ENCODE measurements around the gene SPIB.
A peak's percentile ranks its signal among the peaks of the same experiment; 100 is the strongest.

SPIB gene

GRCh38 chr19:50413096-50413495 lies 5.6 kb upstream of the SPIB start:
- Histone ChIP-seq H3K27me3 (ENCODE audit: control insufficient read depth in 1 of 2, insufficient read depth in 1 of 2, low read length in 2 of 2) (peaks cover 4% of the 10 kb centered on the region in 2 experiments), H4K91ac (ENCODE audit: low read length) (no peak overlapping the region), H3K4ac (ENCODE audit: low read depth in 1 of 2, low read length in 2 of 2) (no peak overlapping the region), H3K14ac (ENCODE audit: low read length in 2 of 2) (no peak overlapping the region), H2AFZ (ENCODE audit: low read depth, low read length) (no peak overlapping the region), H3K4me1 (ENCODE audit: control insufficient read depth, insufficient read depth, low read depth, low read length) (peaks cover 2% of the 10 kb centered on the region), H3K27ac (ENCODE audit: low read length, poor library complexity, severe bottlenecking) (no peak overlapping the region), H2BK120ac (ENCODE audit: low read depth, low read length) (no peak overlapping the region), H3K79me1 (replicated peaks; ENCODE audit: low read length, poor library complexity, severe bottlenecking) (no peaks in the 10 kb centered on the region), H2BK5ac (ENCODE audit: low read depth, low read length, poor library complexity, severe bottlenecking) (no peak overlapping the region), H2BK12ac (ENCODE audit: low read length in 2 of 2) (no peak overlapping the region), H3K9me3 (ENCODE audit: control insufficient read depth, low read length) (no peaks in the 10 kb centered on the region), H2AK5ac (ENCODE audit: low read length, severe bottlenecking) (no peak overlapping the region), H3K18ac (ENCODE audit: low read depth in 1 of 2, low read length in 2 of 2) (no peak overlapping the region), H2BK15ac (ENCODE audit: low read depth, poor library complexity, severe bottlenecking) (no peak overlapping the region), H3K9ac (ENCODE audit: low read length) (no peak overlapping the region), H3K36me3 (ENCODE audit: control insufficient read depth in 1 of 2, insufficient read depth in 2 of 2, low read depth in 1 of 2, low read length in 2 of 2) (peaks cover 6 to 61% of the 10 kb centered on the region in 2 experiments), H3K4me3 (ENCODE audit: insufficient read depth in 1 of 2, low read depth in 1 of 2, low read length in 2 of 2) (no peak overlapping the region), H3K23ac (ENCODE audit: low read length in 2 of 2) (no peak overlapping the region), H4K8ac (ENCODE audit: low read length) (no peak overlapping the region), H3K4me2 (ENCODE audit: low read length, poor library complexity, severe bottlenecking) (no peak overlapping the region)
- WGBS: 92% methylated on average over 13 of the region's 13 CpGs
- no peak for DNase-seq

DNA sequence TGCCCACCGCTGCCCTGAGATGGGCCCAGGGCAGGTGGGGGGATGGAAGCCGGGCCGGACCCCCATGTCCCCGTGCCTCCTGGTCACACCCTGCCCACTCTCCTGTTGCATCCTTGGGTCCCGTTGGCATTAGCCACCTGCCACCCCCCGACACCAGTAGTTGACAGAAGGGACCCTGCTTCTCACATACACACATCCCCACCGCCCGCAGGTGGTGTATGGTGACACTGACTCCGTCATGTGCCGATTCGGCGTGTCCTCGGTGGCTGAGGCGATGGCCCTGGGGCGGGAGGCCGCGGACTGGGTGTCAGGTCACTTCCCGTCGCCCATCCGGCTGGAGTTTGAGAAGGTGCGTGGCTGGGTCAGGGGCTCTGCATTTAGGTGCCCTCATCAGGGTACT lies 5.2 kb upstream of the SPIB start:
- Histone ChIP-seq H3K4ac (ENCODE audit: low read depth in 1 of 2, low read length in 2 of 2) (no peak overlapping the region), H3K18ac (ENCODE audit: low read depth in 1 of 2, low read length in 2 of 2) (no peak overlapping the region), H2BK12ac (ENCODE audit: low read length in 2 of 2) (no peak overlapping the region), H4K91ac (ENCODE audit: low read length) (no peak overlapping the region), H3K9me3 (ENCODE audit: control insufficient read depth, low read length) (no peaks in the 10 kb centered on the region), H2AK5ac (ENCODE audit: low read length, severe bottlenecking) (no peak overlapping the region), H3K27me3 (ENCODE audit: control insufficient read depth in 1 of 2, insufficient read depth in 1 of 2, low read length in 2 of 2) (peaks cover 8 to 9% of the 10 kb centered on the region in 2 experiments), H3K23ac (ENCODE audit: low read length in 2 of 2) (no peak overlapping the region), H3K79me1 (replicated peaks; ENCODE audit: low read length, poor library complexity, severe bottlenecking) (no peaks in the 10 kb centered on the region), H3K4me1 (ENCODE audit: control insufficient read depth, insufficient read depth, low read depth, low read length) (peaks cover 4% of the 10 kb centered on the region), H3K27ac (ENCODE audit: low read length, poor library complexity, severe bottlenecking) (no peak overlapping the region), H2BK5ac (ENCODE audit: low read depth, low read length, poor library complexity, severe bottlenecking) (no peak overlapping the region), H3K36me3 (ENCODE audit: control insufficient read depth in 1 of 2, insufficient read depth in 2 of 2, low read depth in 1 of 2, low read length in 2 of 2) (peaks cover 6 to 58% of the 10 kb centered on the region in 2 experiments), H4K8ac (ENCODE audit: low read length) (no peak overlapping the region), H3K4me2 (ENCODE audit: low read length, poor library complexity, severe bottlenecking) (no peak overlapping the region), H3K4me3 (ENCODE audit: insufficient read depth in 1 of 2, low read depth in 1 of 2, low read length in 2 of 2) (no peak overlapping the region), H3K14ac (ENCODE audit: low read length in 2 of 2) (no peak overlapping the region), H2BK120ac (ENCODE audit: low read depth, low read length) (no peak overlapping the region), H2BK15ac (ENCODE audit: low read depth, poor library complexity, severe bottlenecking) (no peak overlapping the region), H3K9ac (ENCODE audit: low read length) (no peak overlapping the region), H2AFZ (ENCODE audit: low read depth, low read length) (no peak overlapping the region)
- DNase-seq: no peak
- 97% methylated on average over 21 of the region's 21 CpGs for WGBS

- no peak overlapping the region for H2AK5ac ChIP-seq (ENCODE audit: low read length, severe bottlenecking)
- no peak overlapping the region for H2AFZ ChIP-seq (ENCODE audit: low read depth, low read length)
- H2BK12ac ChIP-seq (ENCODE audit: low read length in 2 of 2): peak overlapping the region in 1 of 2 experiments; percentile 22
- H3K4me2 ChIP-seq (ENCODE audit: low read length, poor library complexity, severe bottlenecking): no peak overlapping the region
- peaks cover 13% of the 10 kb centered on the region for H3K4me1 ChIP-seq (ENCODE audit: control insufficient read depth, insufficient read depth, low read depth, low read length)
- no peak overlapping the region for H3K27ac ChIP-seq (ENCODE audit: low read length, poor library complexity, severe bottlenecking)
- H3K4ac ChIP-seq (ENCODE audit: low read depth in 1 of 2, low read length in 2 of 2): no peak overlapping the region
- no peak overlapping the region for H3K4me3 ChIP-seq (ENCODE audit: insufficient read depth in 1 of 2, low read depth in 1 of 2, low read length in 2 of 2)
- no peak overlapping the region for H2BK15ac ChIP-seq (ENCODE audit: low read depth, poor library complexity, severe bottlenecking)
- H3K36me3 ChIP-seq (ENCODE audit: control insufficient read depth in 1 of 2, insufficient read depth in 2 of 2, low read depth in 1 of 2, low read length in 2 of 2): peaks cover 3 to 43% of the 10 kb centered on the region in 2 experiments
- no peak overlapping the region for H4K91ac ChIP-seq (ENCODE audit: low read length)
- H3K79me1 ChIP-seq (replicated peaks; ENCODE audit: low read length, poor library complexity, severe bottlenecking): no peaks in the 10 kb centered on the region
- H2BK120ac ChIP-seq (ENCODE audit: low read depth, low read length): no peak overlapping the region
- peak; percentile 61 for DNase-seq
- peaks cover 23 to 24% of the 10 kb centered on the region in 2 experiments for H3K27me3 ChIP-seq (ENCODE audit: control insufficient read depth in 1 of 2, insufficient read depth in 1 of 2, low read length in 2 of 2)
- no peak overlapping the region for H3K14ac ChIP-seq (ENCODE audit: low read length in 2 of 2)
- H3K23ac ChIP-seq (ENCODE audit: low read length in 2 of 2): no peak overlapping the region
- H4K8ac ChIP-seq (ENCODE audit: low read length): peak overlapping the region; percentile 42
- H3K9me3 ChIP-seq (ENCODE audit: control insufficient read depth, low read length): no peaks in the 10 kb centered on the region
- no peak overlapping the region for H3K9ac ChIP-seq (ENCODE audit: low read length)
- H2BK5ac ChIP-seq (ENCODE audit: low read depth, low read length, poor library complexity, severe bottlenecking): no peak overlapping the region
- 65% methylated on average over 36 of the region's 37 CpGs for WGBS
- no peak overlapping the region for H3K18ac ChIP-seq (ENCODE audit: low read depth in 1 of 2, low read length in 2 of 2)
Measured at GRCh38 chr19:50414864-50415660, 3.7 kb upstream of the SPIB start.

GRCh38 chr19:50415661-50416033 lies 3.1 kb upstream of the SPIB start:
- WGBS: 96% methylated on average over 19 of the region's 22 CpGs
- Histone ChIP-seq H3K79me1 (replicated peaks; ENCODE audit: low read length, poor library complexity, severe bottlenecking) (no peaks in the 10 kb centered on the region), H3K27ac (ENCODE audit: low read length, poor library complexity, severe bottlenecking) (no peak overlapping the region)

More at GRCh38 chr19:50415661-50416033, 3.1 kb upstream of the SPIB start:
- no peak overlapping the region for H3K4me3 ChIP-seq (ENCODE audit: insufficient read depth in 1 of 2, low read depth in 1 of 2, low read length in 2 of 2)
- peaks cover 13% of the 10 kb centered on the region for H3K4me1 ChIP-seq (ENCODE audit: control insufficient read depth, insufficient read depth, low read depth, low read length)
- no peak overlapping the region for H2AK5ac ChIP-seq (ENCODE audit: low read length, severe bottlenecking)
- no peak overlapping the region for H2AFZ ChIP-seq (ENCODE audit: low read depth, low read length)
- no peak overlapping the region for H3K9ac ChIP-seq (ENCODE audit: low read length)
- peaks cover 23 to 28% of the 10 kb centered on the region in 2 experiments for H3K27me3 ChIP-seq (ENCODE audit: control insufficient read depth in 1 of 2, insufficient read depth in 1 of 2, low read length in 2 of 2)
- no peak overlapping the region for H2BK5ac ChIP-seq (ENCODE audit: low read depth, low read length, poor library complexity, severe bottlenecking)
- H3K4me2 ChIP-seq (ENCODE audit: low read length, poor library complexity, severe bottlenecking): no peak overlapping the region
- H3K9me3 ChIP-seq (ENCODE audit: control insufficient read depth, low read length): no peaks in the 10 kb centered on the region
- H4K8ac ChIP-seq (ENCODE audit: low read length): no peak overlapping the region
- H2BK15ac ChIP-seq (ENCODE audit: low read depth, poor library complexity, severe bottlenecking): no peak overlapping the region
- H4K91ac ChIP-seq (ENCODE audit: low read length): no peak overlapping the region
- DNase-seq: no peak
- H2BK120ac ChIP-seq (ENCODE audit: low read depth, low read length): no peak overlapping the region
- H3K18ac ChIP-seq (ENCODE audit: low read depth in 1 of 2, low read length in 2 of 2): no peak overlapping the region
- no peak overlapping the region for H3K14ac ChIP-seq (ENCODE audit: low read length in 2 of 2)
- H3K4ac ChIP-seq (ENCODE audit: low read depth in 1 of 2, low read length in 2 of 2): no peak overlapping the region
- H2BK12ac ChIP-seq (ENCODE audit: low read length in 2 of 2): no peak overlapping the region
- H3K23ac ChIP-seq (ENCODE audit: low read length in 2 of 2): no peak overlapping the region
- H3K36me3 ChIP-seq (ENCODE audit: control insufficient read depth in 1 of 2, insufficient read depth in 2 of 2, low read depth in 1 of 2, low read length in 2 of 2): peaks cover 0 to 39% of the 10 kb centered on the region in 2 experiments

Data from mesenchymal stem cell (in vitro differentiated cells and primary cell).